COR-L47 (cell line): ENCODE measurements around the gene CDHR4.
A peak's percentile ranks its signal among the peaks of the same experiment; 100 is the strongest.
"Not testable (repeated sequence)": the region's sequence is repeated elsewhere in the genome, so short reads cannot be mapped to it uniquely, and the experiment has no call there.

Experiments used
- DNase-seq: peaks from one replicate; lab custom pipeline; 2025; lab: John Stamatoyannopoulos, UW

CDHR4 gene

GRCh38 chr3:49803465-49804140 lies 3.9 kb upstream of the CDHR4 start:
- no peak for DNase-seq

- DNase-seq = peak; percentile 66
Measured at GRCh38 chr3:49802719-49803464, 3.2 kb upstream of the CDHR4 start, which contains the start of gene INKA1. Gene INKA1, plus strand, starts transcription at chr3:49803261. Its CDS starts 132 bp downstream, at chr3:49803393.

- DNase-seq = no peak
Measured at GRCh38 chr3:49801160-49801559, 1.5 kb upstream of the CDHR4 start.

GRCh38 chr3:49799105-49799504 lies 568 bp downstream of the CDHR4 start:
- DNase-seq = no peak

GRCh38 chr3:49794926-49795905 lies 4.5 kb downstream of the CDHR4 start:
- no peak for DNase-seq

GRCh38 chr3:49794431-49794830 lies 5.2 kb downstream of the CDHR4 start:
- no peak for DNase-seq

- no peak for DNase-seq
Measured at GRCh38 chr3:49793486-49794085, 6.1 kb downstream of the CDHR4 start.

GRCh38 chr3:49792371-49793150 lies 7.1 kb downstream of the CDHR4 start:
- no peak for DNase-seq

GRCh38 chr3:49791571-49791970 lies 8.1 kb downstream of the CDHR4 start:
- DNase-seq = no peak

- no peak for DNase-seq
Measured at GRCh38 chr3:49790626-49791411, 8.9 kb downstream of the CDHR4 start.

GRCh38 chr3:49788056-49788455 lies 11.6 kb downstream of the CDHR4 start:
- DNase-seq = no peak

GRCh38 chr3:49787536-49787935 lies 12.1 kb downstream of the CDHR4 start:
- no peak for DNase-seq

- no peak for DNase-seq
Measured at GRCh38 chr3:49787182-49787464, 12.6 kb downstream of the CDHR4 start.

GRCh38 chr3:49786357-49787181 lies 13.1 kb downstream of the CDHR4 start, which contains the start of gene IP6K1:
Gene IP6K1, minus strand, starts transcription at chr3:49786542. Its CDS starts 38,502 bp downstream, at chr3:49748040.
- DNase-seq = peak; percentile 95

- no peak for DNase-seq
Measured at GRCh38 chr3:49785565-49786356, 13.9 kb downstream of the CDHR4 start.

- DNase-seq = not testable (repeated sequence)
Measured at GRCh38 chr3:49782277-49782676, 17.4 kb downstream of the CDHR4 start.

GRCh38 chr3:49781415-49782199 lies 18.1 kb downstream of the CDHR4 start:
- no peak for DNase-seq

- not testable (repeated sequence) for DNase-seq
Measured at GRCh38 chr3:49780975-49781365, 18.7 kb downstream of the CDHR4 start.
